IgD-negative memory B cell (primary cell): ENCODE measurements around the gene CCL1. TPM values are rescaled to one million over a fixed set of nuclear protein-coding genes. Genes with fewer than 3 reads are reported as not detected.

Source experiments
- H3K27ac Mint-ChIP-seq, 3 donors: one replicate each; pipeline ENCODE4 v1.8.0; 2020 to 2022; ENCODE audit warnings: mild to moderate bottlenecking in 3 of 3, mixed read lengths in 3 of 3, moderate library complexity in 1 of 3
- H3K27me3 Mint-ChIP-seq: one replicate; pipeline ENCODE4 v1.8.0; 2021; ENCODE audit warnings: mixed read lengths
- H3K36me3 Mint-ChIP-seq: one replicate; pipeline ENCODE4 v1.8.0; 2020; ENCODE audit warnings: mild to moderate bottlenecking, mixed read lengths
- H3K4me1 Mint-ChIP-seq, 3 donors: one replicate each; pipeline ENCODE4 v1.8.0; 2020 to 2022; ENCODE audit warnings: mixed read lengths in 3 of 3, mild to moderate bottlenecking in 1 of 3
- H3K4me3 Mint-ChIP-seq, 4 donors: one replicate each; pipeline ENCODE4 v1.8.0; 2020 to 2022; ENCODE audit warnings: mild to moderate bottlenecking in 4 of 4, mixed read lengths in 4 of 4, moderate library complexity in 3 of 4
- H3K9me3 Mint-ChIP-seq, 3 donors: one replicate each; pipeline ENCODE4 v1.8.0; 2020 to 2021; ENCODE audit warnings: mixed read lengths in 3 of 3, mild to moderate bottlenecking in 1 of 3
- polyA plus RNA-seq: library from polyadenylated mRNA; unstranded; fragments of 300-500 nt; fragmentation: Illumina TruSeq; gene quantifications from one replicate; pipeline ENCODE4 v1.2.3, GENCODE V29; 2021

The CCL1 gene, protein sequence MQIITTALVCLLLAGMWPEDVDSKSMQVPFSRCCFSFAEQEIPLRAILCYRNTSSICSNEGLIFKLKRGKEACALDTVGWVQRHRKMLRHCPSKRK
- polyA plus RNA-seq, result not detected

DNA sequence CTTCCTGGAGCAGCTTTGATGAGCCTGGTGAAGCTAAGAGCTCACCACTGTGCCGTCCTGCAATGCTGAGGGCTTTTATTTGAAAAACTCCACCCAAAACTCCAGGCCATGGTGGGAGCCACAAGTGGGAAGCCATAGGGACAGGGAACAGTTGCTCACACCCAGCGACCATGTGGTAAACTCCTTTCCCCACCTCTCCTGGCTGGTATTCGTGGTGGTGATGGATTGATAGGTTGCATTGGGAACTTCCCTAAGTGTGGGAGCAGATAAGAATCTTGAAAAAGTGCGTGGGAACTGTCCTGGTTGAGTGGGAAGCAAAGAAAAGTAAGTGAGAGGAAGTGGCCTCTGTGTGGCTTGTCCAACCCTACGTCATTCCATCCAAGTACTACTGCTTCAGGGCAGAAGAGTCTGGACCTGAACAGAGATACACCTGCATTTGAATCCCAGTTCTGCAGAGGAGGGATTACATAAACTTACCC lies at the start of gene CCL1:
Gene CCL1, minus strand, starts transcription at position 51 of the 479 bp plus-strand sequence. CDS start 72 bp downstream, outside the sequence.
- Mint-ChIP-seq H3K27ac (peak within 1 kb of the TSS in 1 of 3 donors; percentile 1), H3K36me3 (no peaks in the 10 kb centered on the region), H3K4me3 (no peak within 1 kb of the TSS), H3K4me1 (peaks cover 4 to 10% (median 8%) of the 10 kb centered on the region in 3 donors), H3K27me3 (peaks cover 17% of the 10 kb centered on the region), H3K9me3 (peaks cover 0 to 1% (median 0%) of the 10 kb centered on the region in 3 donors)

DNA sequence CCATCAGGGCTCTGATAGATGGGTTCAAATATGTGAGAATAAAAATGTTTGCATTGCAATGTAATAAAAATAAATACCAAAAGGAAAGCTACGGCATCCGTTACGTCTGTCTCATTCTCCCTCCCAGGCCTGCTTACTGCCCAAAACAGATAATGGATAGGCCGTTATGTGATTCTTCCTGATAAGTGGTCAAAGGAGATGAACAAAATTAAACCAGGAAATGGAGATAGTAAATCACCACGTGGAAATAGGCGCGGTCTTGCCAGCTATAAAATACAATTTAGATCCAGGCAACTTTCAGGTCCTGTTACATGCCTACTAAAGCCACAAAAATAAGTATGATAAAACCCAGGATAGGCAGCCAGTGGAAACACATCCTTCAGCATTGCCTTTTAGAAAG lies 49.5 kb upstream of the CCL1 start:
- no peak overlapping the region for H3K27ac Mint-ChIP-seq
- H3K4me3 Mint-ChIP-seq, result no peak overlapping the region
- H3K36me3 Mint-ChIP-seq, result no peaks in the 10 kb centered on the region
- H3K9me3 Mint-ChIP-seq, result no peaks in the 10 kb centered on the region
- peaks cover 22% of the 10 kb centered on the region for H3K27me3 Mint-ChIP-seq
- no peaks in the 10 kb centered on the region for H3K4me1 Mint-ChIP-seq

DNA sequence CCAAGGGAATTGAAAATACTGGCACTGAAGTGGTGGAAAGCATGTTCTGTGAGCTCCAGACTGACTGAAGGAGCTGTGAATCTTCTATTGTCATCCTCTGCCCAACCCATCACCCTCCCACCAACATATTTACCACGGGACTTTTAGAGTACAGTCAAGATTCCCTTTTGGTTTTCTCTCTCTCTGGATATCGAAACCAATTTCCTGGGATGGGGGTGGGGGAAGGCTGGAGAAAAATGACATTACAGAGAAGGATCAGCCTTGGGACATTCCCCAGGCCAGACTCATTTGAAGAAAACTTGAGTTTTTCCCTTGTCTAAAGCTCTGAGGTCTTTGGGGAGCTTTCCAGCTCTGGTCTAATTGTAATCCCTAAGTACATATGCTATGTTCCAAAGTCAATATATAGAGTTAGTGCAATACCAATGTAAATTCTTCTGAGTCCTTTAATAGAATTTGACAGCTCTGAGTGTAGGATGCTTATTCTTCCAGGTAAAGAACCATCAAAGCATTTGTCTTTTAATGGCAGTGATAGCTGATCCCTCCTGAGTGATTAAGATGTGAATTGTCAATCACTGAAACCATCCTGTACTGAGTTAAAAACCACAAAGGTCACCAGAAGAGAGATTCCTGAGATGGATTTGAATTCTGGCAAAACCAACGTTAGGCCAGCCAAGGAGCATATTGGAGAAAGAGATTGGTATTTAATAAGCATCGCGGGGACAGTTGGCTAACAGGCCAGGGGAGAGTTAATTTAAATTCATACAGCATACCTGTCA lies 48.8 kb upstream of the CCL1 start:
- Mint-ChIP-seq H3K36me3 (no peaks in the 10 kb centered on the region), H3K27ac (no peak overlapping the region), H3K4me3 (no peak overlapping the region), H3K27me3 (peaks cover 27% of the 10 kb centered on the region), H3K9me3 (no peaks in the 10 kb centered on the region), H3K4me1 (no peaks in the 10 kb centered on the region)

DNA sequence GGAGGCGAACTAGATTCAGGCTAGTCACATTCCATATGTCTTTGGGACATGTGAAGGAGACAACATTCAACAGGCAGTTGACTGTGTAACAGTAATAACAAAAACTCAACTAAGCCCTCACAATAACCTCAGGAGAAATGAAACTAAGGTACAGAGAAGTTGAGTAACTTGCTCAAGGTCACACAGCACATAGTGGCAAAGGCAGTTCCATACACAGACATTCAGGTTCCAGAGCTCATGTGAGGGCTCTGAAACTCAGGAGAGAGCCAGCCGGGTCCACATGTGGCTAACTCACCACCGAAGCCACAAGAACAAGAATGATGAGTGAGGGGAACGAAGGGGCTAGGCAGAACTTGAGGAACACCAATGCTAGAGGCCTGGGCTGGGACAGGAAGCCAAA lies 46.3 kb upstream of the CCL1 start:
- no peak overlapping the region for H3K4me3 Mint-ChIP-seq
- peaks cover 27% of the 10 kb centered on the region for H3K27me3 Mint-ChIP-seq
- no peaks in the 10 kb centered on the region for H3K36me3 Mint-ChIP-seq
- no peaks in the 10 kb centered on the region for H3K9me3 Mint-ChIP-seq
- no peak overlapping the region for H3K27ac Mint-ChIP-seq
- no peaks in the 10 kb centered on the region for H3K4me1 Mint-ChIP-seq

DNA sequence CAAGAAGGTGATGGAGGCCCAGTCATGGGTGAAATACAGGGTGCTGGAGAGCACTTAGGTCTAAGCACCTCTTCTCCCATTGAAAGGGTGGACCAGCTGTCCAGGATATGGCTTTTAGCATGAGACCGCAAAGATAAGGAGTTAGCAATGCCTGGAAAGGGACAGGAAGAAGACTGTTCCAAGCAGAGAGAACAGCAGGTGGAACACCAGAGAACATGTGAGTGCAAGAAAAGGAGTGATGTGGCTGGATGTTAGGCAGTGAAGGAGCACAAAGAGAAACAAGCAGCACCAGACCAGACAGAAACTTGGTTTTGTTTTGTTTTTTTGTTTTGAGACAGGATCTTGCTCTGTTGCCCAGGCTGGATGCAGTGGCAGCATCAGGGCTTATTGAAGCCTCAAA lies 45.4 kb upstream of the CCL1 start:
- Mint-ChIP-seq H3K9me3 (no peaks in the 10 kb centered on the region), H3K36me3 (no peaks in the 10 kb centered on the region), H3K4me1 (no peaks in the 10 kb centered on the region), H3K27ac (no peak overlapping the region), H3K4me3 (no peak overlapping the region), H3K27me3 (peaks cover 24% of the 10 kb centered on the region)

DNA sequence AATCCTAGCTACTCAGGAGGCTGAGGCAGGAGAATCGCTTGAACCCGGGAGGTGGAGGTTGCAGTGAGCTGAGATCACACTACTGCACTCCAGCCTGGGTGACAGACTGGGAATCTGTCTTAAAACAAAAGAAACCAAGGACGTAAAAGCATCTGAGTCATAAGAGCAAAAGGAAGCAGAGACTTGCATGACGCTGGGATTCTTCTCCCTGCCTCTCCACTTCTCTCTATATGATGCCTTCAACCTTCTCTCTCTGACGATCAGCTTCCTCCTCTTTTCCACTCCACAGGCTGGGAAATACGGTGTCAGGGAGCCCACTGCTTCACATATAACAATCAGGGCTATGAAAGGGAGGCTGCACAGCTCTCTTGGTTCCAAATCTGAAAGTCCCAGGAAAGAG lies 43.2 kb upstream of the CCL1 start:
- H3K4me3 Mint-ChIP-seq, result no peak overlapping the region
- no peaks in the 10 kb centered on the region for H3K36me3 Mint-ChIP-seq
- peaks cover 24% of the 10 kb centered on the region for H3K27me3 Mint-ChIP-seq
- H3K27ac Mint-ChIP-seq, result no peak overlapping the region
- no peaks in the 10 kb centered on the region for H3K4me1 Mint-ChIP-seq
- no peaks in the 10 kb centered on the region for H3K9me3 Mint-ChIP-seq

DNA sequence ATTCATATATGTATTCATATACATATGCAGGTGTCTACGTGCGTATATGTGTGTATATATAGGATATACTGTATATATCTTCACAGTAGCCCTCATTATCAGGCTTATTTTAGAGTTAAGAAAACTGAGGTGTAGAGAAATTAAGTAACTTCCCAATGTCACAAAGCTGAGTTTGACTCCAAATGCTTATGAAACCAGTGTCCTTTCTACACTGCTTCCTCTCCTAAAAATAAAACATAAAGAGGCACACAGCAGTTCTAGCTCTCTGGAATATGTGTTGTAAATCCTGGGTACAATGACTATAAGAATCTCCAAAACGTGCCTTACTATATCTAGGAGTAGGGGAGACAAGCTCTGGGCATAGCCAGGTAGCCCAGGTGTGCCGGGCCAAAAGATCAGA lies 40.0 kb upstream of the CCL1 start:
- H3K36me3 Mint-ChIP-seq, result no peaks in the 10 kb centered on the region
- no peak overlapping the region for H3K27ac Mint-ChIP-seq

DNA sequence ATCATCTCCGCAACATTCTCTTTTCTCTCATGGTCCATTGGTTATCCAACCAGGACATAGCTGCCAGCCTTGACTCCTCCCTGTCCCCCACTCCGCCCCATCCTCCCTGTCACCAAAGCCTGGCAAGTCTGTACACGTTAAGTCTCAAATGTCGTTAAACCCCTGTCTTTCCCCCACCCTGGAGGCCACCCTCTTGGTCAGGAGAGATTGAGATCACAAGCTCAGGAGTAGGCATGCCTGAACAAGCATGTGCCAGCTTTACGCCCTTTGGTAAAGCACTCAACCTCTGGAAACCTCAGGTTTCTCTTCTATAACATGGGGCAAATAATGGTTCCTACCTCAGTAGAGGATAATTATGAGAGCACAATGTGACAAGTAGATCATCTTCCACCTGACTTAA lies 38.1 kb upstream of the CCL1 start:
- Mint-ChIP-seq H3K4me1 (peaks cover 18 to 24% (median 23%) of the 10 kb centered on the region in 3 donors), H3K4me3 (peak overlapping the region in 2 of 4 donors; percentile 19 to 63), H3K27ac (no peak overlapping the region), H3K27me3 (peaks cover 2% of the 10 kb centered on the region), H3K36me3 (peaks cover 2% of the 10 kb centered on the region), H3K9me3 (no peaks in the 10 kb centered on the region)

More for the DNA sequence above, 40.0 kb upstream of the CCL1 start:
- peaks cover 18 to 23% (median 23%) of the 10 kb centered on the region in 3 donors for H3K4me1 Mint-ChIP-seq
- peaks cover 13% of the 10 kb centered on the region for H3K27me3 Mint-ChIP-seq
- H3K4me3 Mint-ChIP-seq, result no peak overlapping the region
- no peaks in the 10 kb centered on the region for H3K9me3 Mint-ChIP-seq

DNA sequence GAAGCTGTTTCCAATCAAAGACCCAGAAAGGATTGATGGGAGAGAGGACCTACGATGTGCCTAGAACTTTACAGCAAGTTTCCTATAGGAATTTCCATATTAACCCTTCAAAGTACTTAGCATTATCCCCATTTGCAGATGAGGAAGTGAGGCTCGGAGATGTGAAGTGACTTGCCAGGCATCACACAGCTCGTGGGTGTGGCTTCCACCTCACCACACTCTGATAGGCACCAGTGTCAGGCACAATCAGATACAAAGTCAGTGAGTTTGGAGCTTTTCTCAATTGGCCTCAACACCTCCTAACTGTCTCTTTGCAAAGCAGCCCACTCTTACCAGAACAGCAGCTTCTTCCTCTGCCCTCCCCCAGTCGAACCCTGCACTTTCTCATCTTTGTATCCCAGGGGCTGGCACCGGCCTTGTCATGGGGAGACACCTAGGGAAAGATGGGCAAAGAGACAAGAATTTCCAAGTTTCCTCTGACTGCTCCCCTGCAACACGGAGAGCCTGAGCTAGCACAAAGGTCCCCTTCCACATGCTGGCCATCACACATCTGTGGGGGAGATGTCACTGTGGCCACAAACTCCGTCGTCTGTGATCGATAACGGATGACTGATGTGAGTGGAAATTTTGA lies 37.4 kb upstream of the CCL1 start:
- no peaks in the 10 kb centered on the region for H3K9me3 Mint-ChIP-seq
- peaks cover 18 to 24% (median 23%) of the 10 kb centered on the region in 3 donors for H3K4me1 Mint-ChIP-seq
- H3K27me3 Mint-ChIP-seq, result peaks cover 2% of the 10 kb centered on the region
- peak overlapping the region in 1 of 4 donors; percentile 43 for H3K4me3 Mint-ChIP-seq
- H3K36me3 Mint-ChIP-seq, result peaks cover 2% of the 10 kb centered on the region
- H3K27ac Mint-ChIP-seq, result no peak overlapping the region

DNA sequence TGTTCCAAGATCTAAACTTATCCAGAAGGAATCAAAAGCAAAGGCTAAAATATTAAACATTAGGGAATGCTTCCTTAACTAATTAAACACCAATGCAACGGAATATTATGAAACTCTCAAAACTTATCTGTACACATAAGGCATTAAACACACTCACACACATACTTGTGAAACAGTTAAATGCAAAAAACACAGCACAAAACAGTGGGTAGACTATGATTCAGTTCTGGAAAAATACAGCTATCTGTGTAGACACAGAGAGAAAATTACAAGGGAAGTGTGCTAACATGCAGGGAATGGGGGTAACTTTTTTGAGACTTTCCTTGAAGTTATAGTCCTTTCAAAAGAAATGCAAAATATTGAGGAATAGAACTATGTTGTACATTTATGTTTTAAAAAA lies 36.7 kb upstream of the CCL1 start:
- Mint-ChIP-seq H3K27me3 (peaks cover 2% of the 10 kb centered on the region), H3K36me3 (peaks cover 4% of the 10 kb centered on the region), H3K27ac (no peak overlapping the region), H3K4me3 (no peak overlapping the region), H3K9me3 (no peaks in the 10 kb centered on the region), H3K4me1 (peaks cover 18 to 24% (median 23%) of the 10 kb centered on the region in 3 donors)

DNA sequence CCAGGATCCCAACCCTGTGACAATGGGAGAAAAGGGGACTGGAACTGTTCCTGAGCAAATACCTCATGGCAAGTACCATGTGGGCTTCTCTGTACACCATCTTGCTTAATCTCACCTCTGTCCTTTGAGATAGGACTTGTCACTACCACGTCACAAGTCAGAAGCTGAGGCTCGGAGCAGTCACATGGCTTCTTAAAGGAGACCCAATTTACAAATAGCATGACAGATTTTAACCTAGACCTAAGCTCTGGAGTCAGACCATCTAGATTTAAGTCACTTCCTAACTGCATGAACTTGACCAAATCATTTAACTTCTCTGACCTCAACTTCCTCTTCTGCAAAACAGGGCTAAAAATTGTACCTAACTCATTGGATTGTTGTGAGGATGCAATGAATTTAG lies 36.0 kb upstream of the CCL1 start:
- Mint-ChIP-seq H3K4me1 (peaks cover 18 to 24% (median 23%) of the 10 kb centered on the region in 3 donors), H3K4me3 (peak overlapping the region in 2 of 4 donors; percentile 18 to 65), H3K27ac (no peak overlapping the region), H3K27me3 (peaks cover 2% of the 10 kb centered on the region), H3K9me3 (no peaks in the 10 kb centered on the region), H3K36me3 (peaks cover 4% of the 10 kb centered on the region)

DNA sequence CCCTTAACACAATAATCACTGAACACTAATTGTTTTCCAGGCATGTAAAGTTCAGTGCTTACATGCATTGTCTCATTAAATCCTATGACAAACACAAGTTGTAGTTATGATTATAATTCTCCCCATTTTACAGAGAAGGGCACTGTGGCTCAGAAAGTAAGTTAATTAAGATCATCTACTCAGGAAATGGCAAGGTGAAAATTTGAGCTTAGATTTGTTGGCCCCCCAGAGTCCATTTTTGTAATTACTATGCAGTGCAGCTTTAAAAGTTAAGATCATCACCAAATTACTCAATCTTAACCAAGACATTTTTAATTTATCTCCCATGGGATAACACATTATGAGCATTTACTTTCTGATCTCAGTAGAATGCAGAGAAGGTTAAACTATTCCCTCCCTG lies 34.2 kb upstream of the CCL1 start:
- Mint-ChIP-seq H3K27me3 (peaks cover 2% of the 10 kb centered on the region), H3K27ac (no peak overlapping the region), H3K4me3 (no peak overlapping the region), H3K4me1 (peaks cover 18 to 26% (median 23%) of the 10 kb centered on the region in 3 donors), H3K36me3 (peaks cover 4% of the 10 kb centered on the region), H3K9me3 (no peaks in the 10 kb centered on the region)

DNA sequence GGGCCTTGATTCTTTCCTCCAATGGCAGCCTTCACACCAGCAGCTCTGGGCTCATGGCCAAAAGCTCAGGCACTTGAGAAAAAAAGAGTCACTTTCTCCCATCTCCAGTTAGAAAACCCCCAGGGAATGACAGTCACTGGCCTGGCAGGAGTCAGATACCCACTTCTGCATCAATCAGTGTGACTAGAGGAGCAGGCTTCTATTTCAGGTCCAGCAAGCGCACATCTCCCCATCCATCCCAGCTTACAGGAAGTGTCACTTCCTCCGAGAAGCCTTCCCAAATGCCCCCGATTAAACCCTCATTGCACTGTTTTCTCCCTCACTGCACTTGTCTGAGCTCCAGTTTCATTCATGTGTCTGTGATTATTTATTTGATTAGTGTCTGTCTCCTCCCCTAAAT lies 30.4 kb upstream of the CCL1 start:
- Mint-ChIP-seq H3K4me1 (peaks cover under 1 to 13% (median 12%) of the 10 kb centered on the region in 3 donors), H3K9me3 (no peaks in the 10 kb centered on the region), H3K27ac (no peak overlapping the region)

DNA sequence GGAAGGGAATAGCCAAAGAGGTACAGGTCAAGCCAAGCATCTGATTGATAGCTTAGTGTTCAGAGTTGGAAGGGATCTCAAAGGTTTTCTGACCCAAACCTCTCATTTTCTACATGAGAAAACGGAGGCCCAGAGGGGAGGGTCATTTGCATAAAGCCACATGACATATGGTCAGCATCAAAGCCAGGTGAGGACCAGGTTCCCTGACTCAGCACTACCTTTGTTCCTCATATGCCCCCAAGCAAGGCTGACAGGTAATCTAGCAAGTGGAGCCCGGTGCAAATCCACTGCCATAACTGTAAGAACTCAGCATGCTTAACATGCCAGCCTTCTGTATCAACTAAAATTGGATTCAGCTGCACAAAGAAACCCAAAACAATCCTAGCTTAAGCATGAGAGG lies 28.2 kb upstream of the CCL1 start:
- Mint-ChIP-seq H3K4me1 (peaks cover 0 to 14% (median 11%) of the 10 kb centered on the region in 3 donors), H3K4me3 (no peak overlapping the region), H3K27ac (peak overlapping the region in 1 of 3 donors; percentile 69), H3K36me3 (peaks cover 2% of the 10 kb centered on the region), H3K27me3 (peaks cover 9% of the 10 kb centered on the region), H3K9me3 (no peaks in the 10 kb centered on the region)

More for the DNA sequence above, 30.4 kb upstream of the CCL1 start:
- peaks cover 5% of the 10 kb centered on the region for H3K27me3 Mint-ChIP-seq
- no peak overlapping the region for H3K4me3 Mint-ChIP-seq
- peaks cover 4% of the 10 kb centered on the region for H3K36me3 Mint-ChIP-seq

DNA sequence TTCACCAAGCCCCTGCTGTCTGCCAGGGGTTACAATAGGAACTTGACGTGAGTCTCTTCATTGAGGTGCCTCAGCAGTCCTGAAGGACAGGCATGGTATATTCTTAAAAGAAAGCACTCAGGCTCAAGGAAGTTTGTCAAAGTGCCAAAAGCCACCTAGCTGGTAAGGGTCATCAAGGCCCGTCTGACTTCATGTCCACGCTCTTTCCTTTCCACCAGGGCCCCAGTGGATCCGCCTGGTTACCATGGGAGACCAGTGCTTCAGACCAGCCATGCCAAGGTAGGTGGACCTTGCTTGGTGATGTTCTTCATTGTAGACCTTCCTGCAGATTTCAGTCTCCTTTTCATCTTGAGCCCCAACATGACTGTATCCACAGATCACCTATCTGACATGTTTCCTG lies 27.6 kb upstream of the CCL1 start:
- Mint-ChIP-seq H3K27ac (peak overlapping the region in 1 of 3 donors; percentile 69), H3K4me3 (no peak overlapping the region), H3K9me3 (no peaks in the 10 kb centered on the region), H3K4me1 (peaks cover 0 to 14% (median 11%) of the 10 kb centered on the region in 3 donors), H3K27me3 (peaks cover 11% of the 10 kb centered on the region), H3K36me3 (peaks cover 2% of the 10 kb centered on the region)
